ENCODE measurements around the gene FARSA. TPM values are rescaled to one million over a fixed set of nuclear protein-coding genes. Genes with fewer than 3 reads are reported as not detected.
A peak's percentile ranks its signal among the peaks of the same experiment; 100 is the strongest.

Gene FARSA
- total and polyA plus RNA-seq, 2 of the 13 experiments (the other 11 are each of a cell fraction or from before 2014, with no cell fraction given) = 25.9 to 72.0 TPM

DNA sequence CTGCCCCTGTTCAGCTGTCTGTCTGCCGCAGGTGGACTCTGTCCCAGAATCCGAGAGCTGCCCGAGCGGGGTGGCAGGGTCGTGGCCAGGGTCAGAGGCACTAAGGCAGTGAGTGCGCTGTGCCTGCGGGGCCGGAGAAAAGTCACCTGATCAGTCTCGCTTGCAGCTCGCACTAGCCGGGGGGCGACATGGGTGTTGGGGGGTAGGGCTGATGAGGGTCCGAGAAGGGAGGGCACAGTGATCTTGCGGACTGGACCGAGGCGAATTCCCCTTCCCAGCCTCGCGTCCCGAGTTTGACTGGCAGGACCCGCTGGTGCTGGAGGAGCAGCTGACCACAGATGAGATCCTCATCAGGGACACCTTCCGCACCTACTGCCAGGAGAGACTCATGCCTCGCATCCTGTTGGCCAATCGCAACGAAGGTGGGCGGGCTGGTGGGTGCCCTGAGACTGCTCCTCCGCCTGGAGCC lies 41.9 kb downstream of the FARSA start (continued):
- TF ChIP-seq ZFX (CRISPR knock-in tag; IDR thresholded peaks at IDR 0.05; ENCODE audit: low read depth) = no peak
- no peak for TF ChIP-seq IRF2 (CRISPR knock-in tag; IDR thresholded peaks at IDR 0.05)
- no peak for TF ChIP-seq RBM22 (optimal IDR thresholded peaks at IDR 0.05; ENCODE audit: low read length)
- TF ChIP-seq, protein P1, sequence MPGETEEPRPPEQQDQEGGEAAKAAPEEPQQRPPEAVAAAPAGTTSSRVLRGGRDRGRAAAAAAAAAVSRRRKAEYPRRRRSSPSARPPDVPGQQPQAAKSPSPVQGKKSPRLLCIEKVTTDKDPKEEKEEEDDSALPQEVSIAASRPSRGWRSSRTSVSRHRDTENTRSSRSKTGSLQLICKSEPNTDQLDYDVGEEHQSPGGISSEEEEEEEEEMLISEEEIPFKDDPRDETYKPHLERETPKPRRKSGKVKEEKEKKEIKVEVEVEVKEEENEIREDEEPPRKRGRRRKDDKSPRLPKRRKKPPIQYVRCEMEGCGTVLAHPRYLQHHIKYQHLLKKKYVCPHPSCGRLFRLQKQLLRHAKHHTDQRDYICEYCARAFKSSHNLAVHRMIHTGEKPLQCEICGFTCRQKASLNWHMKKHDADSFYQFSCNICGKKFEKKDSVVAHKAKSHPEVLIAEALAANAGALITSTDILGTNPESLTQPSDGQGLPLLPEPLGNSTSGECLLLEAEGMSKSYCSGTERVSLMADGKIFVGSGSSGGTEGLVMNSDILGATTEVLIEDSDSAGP (CRISPR knock-in tag; IDR thresholded peaks at IDR 0.05; ENCODE audit: borderline replicate concordance) = no peak
- TF ChIP-seq MTA1 (CRISPR knock-in tag; IDR thresholded peaks at IDR 0.05; ENCODE audit: borderline replicate concordance) = 0 out of 2 replicates have a peak, but pooled peaks have one; percentile 48
- TF ChIP-seq ZFY (CRISPR knock-in tag; IDR thresholded peaks at IDR 0.05) = no peak
- no peak for TF ChIP-seq HDAC6 (IDR thresholded peaks at IDR 0.05; ENCODE audit: low read depth, low read length)
- no peak for TF ChIP-seq PHF5A (CRISPR knock-in tag; IDR thresholded peaks at IDR 0.05; ENCODE audit: low read depth, unreplicated experiment)
- TF ChIP-seq, protein P2, sequence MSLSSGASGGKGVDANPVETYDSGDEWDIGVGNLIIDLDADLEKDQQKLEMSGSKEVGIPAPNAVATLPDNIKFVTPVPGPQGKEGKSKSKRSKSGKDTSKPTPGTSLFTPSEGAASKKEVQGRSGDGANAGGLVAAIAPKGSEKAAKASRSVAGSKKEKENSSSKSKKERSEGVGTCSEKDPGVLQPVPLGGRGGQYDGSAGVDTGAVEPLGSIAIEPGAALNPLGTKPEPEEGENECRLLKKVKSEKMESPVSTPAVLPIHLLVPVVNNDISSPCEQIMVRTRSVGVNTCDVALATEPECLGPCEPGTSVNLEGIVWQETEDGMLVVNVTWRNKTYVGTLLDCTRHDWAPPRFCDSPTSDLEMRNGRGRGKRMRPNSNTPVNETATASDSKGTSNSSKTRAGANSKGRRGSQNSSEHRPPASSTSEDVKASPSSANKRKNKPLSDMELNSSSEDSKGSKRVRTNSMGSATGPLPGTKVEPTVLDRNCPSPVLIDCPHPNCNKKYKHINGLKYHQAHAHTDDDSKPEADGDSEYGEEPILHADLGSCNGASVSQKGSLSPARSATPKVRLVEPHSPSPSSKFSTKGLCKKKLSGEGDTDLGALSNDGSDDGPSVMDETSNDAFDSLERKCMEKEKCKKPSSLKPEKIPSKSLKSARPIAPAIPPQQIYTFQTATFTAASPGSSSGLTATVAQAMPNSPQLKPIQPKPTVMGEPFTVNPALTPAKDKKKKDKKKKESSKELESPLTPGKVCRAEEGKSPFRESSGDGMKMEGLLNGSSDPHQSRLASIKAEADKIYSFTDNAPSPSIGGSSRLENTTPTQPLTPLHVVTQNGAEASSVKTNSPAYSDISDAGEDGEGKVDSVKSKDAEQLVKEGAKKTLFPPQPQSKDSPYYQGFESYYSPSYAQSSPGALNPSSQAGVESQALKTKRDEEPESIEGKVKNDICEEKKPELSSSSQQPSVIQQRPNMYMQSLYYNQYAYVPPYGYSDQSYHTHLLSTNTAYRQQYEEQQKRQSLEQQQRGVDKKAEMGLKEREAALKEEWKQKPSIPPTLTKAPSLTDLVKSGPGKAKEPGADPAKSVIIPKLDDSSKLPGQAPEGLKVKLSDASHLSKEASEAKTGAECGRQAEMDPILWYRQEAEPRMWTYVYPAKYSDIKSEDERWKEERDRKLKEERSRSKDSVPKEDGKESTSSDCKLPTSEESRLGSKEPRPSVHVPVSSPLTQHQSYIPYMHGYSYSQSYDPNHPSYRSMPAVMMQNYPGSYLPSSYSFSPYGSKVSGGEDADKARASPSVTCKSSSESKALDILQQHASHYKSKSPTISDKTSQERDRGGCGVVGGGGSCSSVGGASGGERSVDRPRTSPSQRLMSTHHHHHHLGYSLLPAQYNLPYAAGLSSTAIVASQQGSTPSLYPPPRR (CRISPR knock-in tag; IDR thresholded peaks at IDR 0.05; ENCODE audit: borderline replicate concordance) = no peak
- TF ChIP-seq FOSL2 (CRISPR knock-in tag; IDR thresholded peaks at IDR 0.05) = no peak
- TF ChIP-seq, protein P3, sequence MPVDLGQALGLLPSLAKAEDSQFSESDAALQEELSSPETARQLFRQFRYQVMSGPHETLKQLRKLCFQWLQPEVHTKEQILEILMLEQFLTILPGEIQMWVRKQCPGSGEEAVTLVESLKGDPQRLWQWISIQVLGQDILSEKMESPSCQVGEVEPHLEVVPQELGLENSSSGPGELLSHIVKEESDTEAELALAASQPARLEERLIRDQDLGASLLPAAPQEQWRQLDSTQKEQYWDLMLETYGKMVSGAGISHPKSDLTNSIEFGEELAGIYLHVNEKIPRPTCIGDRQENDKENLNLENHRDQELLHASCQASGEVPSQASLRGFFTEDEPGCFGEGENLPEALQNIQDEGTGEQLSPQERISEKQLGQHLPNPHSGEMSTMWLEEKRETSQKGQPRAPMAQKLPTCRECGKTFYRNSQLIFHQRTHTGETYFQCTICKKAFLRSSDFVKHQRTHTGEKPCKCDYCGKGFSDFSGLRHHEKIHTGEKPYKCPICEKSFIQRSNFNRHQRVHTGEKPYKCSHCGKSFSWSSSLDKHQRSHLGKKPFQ (CRISPR knock-in tag; IDR thresholded peaks at IDR 0.05; ENCODE audit: insufficient replicate concordance) = no peak
- peak; percentile 25; the same call in 1 of the 2 replicates for TF ChIP-seq RBFOX2 (IDR thresholded peaks at IDR 0.05; ENCODE audit: low read depth, low read length)

Measured in HepG2 (cell line).